Large intestine (tissue), 3 donors: ENCODE data around the gene HES4. TPM values are rescaled to one million over a fixed set of nuclear protein-coding genes. Genes with fewer than 3 reads are reported as not detected.

Experiments used
- DNase-seq, 2 donors: peaks; one replicate each; pipeline versions ENCODE4 v3.0.0 to v3.0.0-alpha.2; 2013
- H3K27ac ChIP-seq: one replicate; pipeline ENCODE4 v1.5.1; 2013; ENCODE audit warnings: low read length
- H3K27me3 ChIP-seq: 2 replicates; pipeline ENCODE4 v1.6.1; 2013; ENCODE audit warnings: low read length; ENCODE audit not compliant: control insufficient read depth, insufficient read depth
- H3K36me3 ChIP-seq: 2 replicates; pipeline ENCODE4 v1.6.1; 2013; ENCODE audit warnings: low read length; ENCODE audit not compliant: control insufficient read depth, insufficient read depth
- H3K4me1 ChIP-seq: one replicate; pipeline ENCODE4 v1.6.1; 2013; ENCODE audit warnings: low read length; ENCODE audit not compliant: control insufficient read depth, insufficient read depth
- H3K4me3 ChIP-seq: one replicate; pipeline ENCODE4 v1.5.1; 2013; ENCODE audit warnings: low read length
- H3K9me3 ChIP-seq: one replicate; pipeline ENCODE4 v1.6.1; 2013; ENCODE audit warnings: mild to moderate bottlenecking, low read depth, low read length, moderate library complexity; ENCODE audit not compliant: control insufficient read depth
- WGBS: methylation state at CpG from one replicate; pipeline ENCODE4 v1.1.5; 2013; ENCODE audit warnings: low lambda C conversion rate; ENCODE audit not compliant: insufficient coverage; 5-methylcytosine and 5-hydroxymethylcytosine counted together
- polyA plus RNA-seq: library from polyadenylated mRNA; unstranded; fragments of 120-200 nt; gene quantifications from one replicate; pipeline ENCODE4 v1.2.1, GENCODE V29; 2013

Gene HES4
- polyA plus RNA-seq, 1 donor, result 10.7 TPM

DNA sequence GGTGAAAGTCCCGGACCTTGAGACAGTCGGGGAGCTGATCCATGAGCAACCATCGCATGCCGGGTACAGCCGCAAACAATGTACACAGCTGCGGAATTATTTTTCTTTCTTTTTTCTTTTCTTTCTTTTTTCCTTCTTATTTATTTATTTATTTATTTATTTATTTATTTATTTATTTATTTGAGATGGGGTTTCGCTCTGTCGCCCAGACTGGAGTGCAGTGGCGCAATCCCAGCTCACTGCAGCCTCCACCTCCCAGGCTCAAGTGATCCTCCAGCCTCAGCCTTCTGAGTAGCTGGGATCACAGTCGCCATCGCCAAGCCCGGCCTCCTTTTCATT, 15.5 kb downstream of the HES4 start:
- DNase-seq, result no peak
- H3K4me1 ChIP-seq, result no peaks in the 10 kb centered on the region
- H3K27me3 ChIP-seq, result peaks cover 36% of the 10 kb centered on the region
- peaks cover 1% of the 10 kb centered on the region for H3K9me3 ChIP-seq
- no peaks in the 10 kb centered on the region for H3K36me3 ChIP-seq
- H3K4me3 ChIP-seq, result no peak overlapping the region
- H3K27ac ChIP-seq, result no peak overlapping the region
- WGBS, result 22% methylated on average over 4 of the region's 12 CpGs

DNA sequence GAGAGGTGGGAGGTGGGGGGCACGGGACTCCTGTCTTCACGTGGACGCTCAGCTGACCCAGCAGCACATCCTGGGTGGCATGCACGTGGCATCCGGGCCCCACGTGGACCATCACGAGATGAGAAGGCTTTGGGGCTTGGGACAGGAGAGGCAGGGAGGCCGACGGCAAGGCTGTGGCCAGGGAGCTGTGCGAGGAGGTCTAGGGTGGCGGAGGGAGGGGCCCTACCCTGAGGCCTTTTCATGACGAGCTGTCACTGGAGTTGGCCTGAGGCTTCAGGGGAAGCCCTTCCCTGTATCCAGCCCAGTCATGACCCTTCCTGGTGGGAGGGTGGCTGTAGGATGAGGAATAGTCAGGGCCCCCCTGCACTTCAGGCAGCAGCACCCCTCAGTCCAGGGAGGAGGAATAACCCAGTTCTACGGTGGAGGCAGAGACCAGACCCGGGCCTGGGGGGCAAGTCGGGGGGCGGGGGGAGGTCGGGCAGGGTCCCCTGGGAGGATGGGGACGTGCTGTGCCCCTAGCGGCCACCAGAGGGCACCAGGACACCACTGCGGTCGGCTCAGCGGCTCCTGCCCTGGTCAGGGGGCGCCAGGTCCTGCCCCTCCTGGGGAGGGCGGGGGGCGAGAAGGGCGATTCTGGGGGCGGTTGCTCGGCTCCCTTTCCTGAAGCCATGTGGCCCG, 16.0 kb downstream of the HES4 start:
- Histone ChIP-seq H3K4me1 (no peaks in the 10 kb centered on the region), H3K9me3 (peaks cover 6% of the 10 kb centered on the region), H3K27ac (no peak overlapping the region), H3K27me3 (peaks cover 36% of the 10 kb centered on the region), H3K4me3 (no peak overlapping the region), H3K36me3 (no peaks in the 10 kb centered on the region)
- WGBS, result no CpG with 5 or more reads among the region's 29 CpGs
- no peak for DNase-seq

DNA sequence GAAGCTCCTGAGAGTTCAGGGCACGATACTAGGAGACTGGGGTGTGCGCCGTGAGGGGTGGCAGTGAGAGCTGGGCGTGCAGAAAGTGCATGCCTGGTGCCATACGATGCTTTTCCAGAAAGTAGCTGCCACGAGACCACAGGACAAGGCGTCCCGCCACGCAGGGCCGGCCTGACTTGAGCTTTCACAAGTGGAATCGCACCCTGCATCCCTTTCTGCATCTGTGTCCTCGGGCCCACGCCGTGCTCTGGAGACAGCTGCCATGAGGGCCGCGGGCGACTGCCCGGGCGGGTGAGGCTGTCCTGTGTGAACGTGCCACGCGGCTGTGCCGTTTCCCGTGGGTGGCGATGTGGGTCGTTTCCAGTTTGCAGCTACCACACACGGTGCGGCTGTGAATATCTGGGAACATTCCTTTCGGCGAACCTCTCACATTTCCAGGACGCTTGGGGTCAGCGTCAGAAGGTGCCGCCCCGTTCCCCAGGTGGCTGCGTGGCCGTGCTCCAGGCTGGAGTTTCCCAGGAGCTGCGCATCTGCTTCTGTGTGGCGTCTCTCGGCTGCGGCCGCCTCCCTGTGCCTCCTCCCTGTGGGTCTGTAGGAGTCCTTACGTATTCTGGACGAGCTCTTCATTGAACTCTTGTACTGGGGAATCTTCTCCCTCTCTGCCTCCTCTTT, 17.0 kb downstream of the HES4 start:
- Histone ChIP-seq H3K4me3 (no peak overlapping the region), H3K27me3 (peaks cover 34% of the 10 kb centered on the region), H3K36me3 (no peaks in the 10 kb centered on the region), H3K9me3 (peaks cover 17% of the 10 kb centered on the region), H3K4me1 (no peaks in the 10 kb centered on the region), H3K27ac (no peak overlapping the region)
- WGBS, result no CpG with 5 or more reads among the region's 43 CpGs
- DNase-seq, result no peak

- no peak for DNase-seq
- no peaks in the 10 kb centered on the region for H3K36me3 ChIP-seq
- H3K4me3 ChIP-seq, result no peak within 1 kb of the TSS
- no peak within 1 kb of the TSS for H3K27ac ChIP-seq
- H3K4me1 ChIP-seq, result no peaks in the 10 kb centered on the region
- peaks cover 34% of the 10 kb centered on the region for H3K27me3 ChIP-seq
- H3K9me3 ChIP-seq, result peaks cover 17% of the 10 kb centered on the region
- no CpG with 5 or more reads among the region's 28 CpGs for WGBS
Observed at GRCh38 chr1:981955-982558, 17.8 kb downstream of the HES4 start, which contains the start of gene PERM1. TSS of gene PERM1 (minus strand) at chr1:982093. CDS start at chr1:981029, 1,064 bp downstream.

DNA sequence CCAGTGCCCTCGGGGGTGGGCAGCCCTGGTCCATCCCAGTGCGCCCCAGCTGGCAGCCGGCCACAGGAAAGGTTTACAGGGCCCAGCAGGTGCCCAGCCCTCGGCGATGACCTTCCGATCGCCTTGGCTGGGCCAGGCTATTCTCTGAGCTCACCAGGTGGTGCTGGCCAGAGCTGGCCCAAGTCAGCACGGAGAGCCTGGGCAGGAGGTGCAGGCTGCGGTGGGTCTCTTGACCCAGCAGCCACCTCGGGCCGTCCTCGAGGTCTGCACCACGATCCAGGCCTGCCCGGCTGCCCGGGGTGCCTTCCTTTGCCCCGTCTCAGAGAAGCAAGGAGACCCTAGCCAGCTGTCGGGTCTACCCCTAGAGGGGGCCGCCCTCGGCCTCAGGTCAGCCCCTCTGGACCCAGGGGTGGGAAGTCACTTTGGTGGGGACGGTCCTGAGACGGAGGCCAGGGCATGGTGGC, 18.4 kb downstream of the HES4 start:
- Histone ChIP-seq H3K4me1 (no peaks in the 10 kb centered on the region), H3K9me3 (peaks cover 17% of the 10 kb centered on the region), H3K27me3 (peaks cover 34% of the 10 kb centered on the region), H3K4me3 (no peak overlapping the region), H3K36me3 (no peaks in the 10 kb centered on the region), H3K27ac (no peak overlapping the region)
- no peak for DNase-seq
- WGBS, result no CpG with 5 or more reads among the region's 21 CpGs

DNA sequence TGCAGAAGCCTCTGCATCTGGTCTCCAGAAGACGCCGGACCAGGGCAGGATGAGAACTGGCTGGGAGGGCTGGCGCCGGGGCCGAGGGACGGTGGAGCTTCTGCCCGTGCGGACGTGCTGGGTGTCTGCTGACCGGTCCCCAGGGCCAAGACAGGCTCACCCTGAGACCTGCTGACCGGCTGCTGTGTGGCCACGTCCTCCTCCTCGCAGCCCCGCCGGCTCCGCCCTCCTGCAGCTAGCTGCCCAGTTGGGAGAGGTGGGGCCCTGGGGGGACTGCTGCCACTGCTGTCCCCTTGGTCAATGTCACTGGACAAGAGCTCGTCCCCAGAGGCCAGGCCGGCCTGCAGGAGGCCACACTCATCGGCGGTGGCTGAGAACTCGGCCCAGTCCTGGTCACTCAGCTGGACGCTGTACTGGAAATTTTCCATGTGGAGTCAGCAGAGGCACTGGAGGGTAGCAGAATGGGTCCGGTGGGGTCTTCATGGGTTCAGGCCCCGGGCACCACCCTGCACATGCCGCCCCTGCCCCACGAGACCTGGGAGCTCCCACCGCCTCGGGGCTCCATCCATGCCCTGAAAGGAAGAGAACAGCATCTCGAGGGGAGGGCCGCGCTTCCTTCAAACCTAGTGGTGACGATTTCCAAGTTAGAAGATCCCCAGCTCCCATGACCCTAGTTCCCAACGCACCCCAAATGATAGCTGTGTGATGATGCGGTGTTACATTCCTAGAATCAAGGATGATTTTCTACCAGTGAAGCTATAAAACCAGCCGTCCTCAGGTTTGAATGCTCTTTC, 19.1 kb downstream of the HES4 start:
- H3K9me3 ChIP-seq, result peaks cover 17% of the 10 kb centered on the region
- peaks cover 6% of the 10 kb centered on the region for H3K4me1 ChIP-seq
- DNase-seq, result no peak
- no CpG with 5 or more reads among the region's 35 CpGs for WGBS
- H3K27me3 ChIP-seq, result peaks cover 35% of the 10 kb centered on the region
- no peaks in the 10 kb centered on the region for H3K36me3 ChIP-seq
- no peak overlapping the region for H3K27ac ChIP-seq
- no peak overlapping the region for H3K4me3 ChIP-seq

DNA sequence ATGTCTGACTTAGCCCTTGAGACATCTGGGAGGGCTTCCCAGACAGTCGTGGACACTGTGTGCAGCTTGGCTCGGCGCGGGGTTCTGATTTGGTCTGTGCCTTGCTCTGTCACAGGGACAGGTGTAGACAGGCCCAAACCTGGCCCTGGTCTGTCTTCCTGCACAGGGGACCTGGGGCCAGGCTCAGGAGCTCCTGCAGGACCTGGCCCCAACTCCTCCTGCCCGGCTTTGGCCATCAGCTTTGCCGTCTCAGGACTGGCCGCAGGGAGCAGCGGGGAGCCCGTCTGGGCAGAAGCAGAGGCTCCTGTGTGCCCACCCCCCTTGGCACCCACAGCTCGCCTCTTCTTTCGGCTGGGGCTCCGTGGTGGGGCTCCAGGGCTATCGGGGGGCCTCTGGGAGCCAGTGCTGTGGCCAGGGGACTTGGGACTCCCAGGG, 19.7 kb downstream of the HES4 start:
- DNase-seq, result no peak
- no CpG with 5 or more reads among the region's 13 CpGs for WGBS
- H3K36me3 ChIP-seq, result no peaks in the 10 kb centered on the region
- peaks cover 17% of the 10 kb centered on the region for H3K9me3 ChIP-seq
- H3K4me3 ChIP-seq, result no peak overlapping the region
- H3K27ac ChIP-seq, result no peak overlapping the region
- H3K4me1 ChIP-seq, result peaks cover 8% of the 10 kb centered on the region
- H3K27me3 ChIP-seq, result peaks cover 39% of the 10 kb centered on the region

DNA sequence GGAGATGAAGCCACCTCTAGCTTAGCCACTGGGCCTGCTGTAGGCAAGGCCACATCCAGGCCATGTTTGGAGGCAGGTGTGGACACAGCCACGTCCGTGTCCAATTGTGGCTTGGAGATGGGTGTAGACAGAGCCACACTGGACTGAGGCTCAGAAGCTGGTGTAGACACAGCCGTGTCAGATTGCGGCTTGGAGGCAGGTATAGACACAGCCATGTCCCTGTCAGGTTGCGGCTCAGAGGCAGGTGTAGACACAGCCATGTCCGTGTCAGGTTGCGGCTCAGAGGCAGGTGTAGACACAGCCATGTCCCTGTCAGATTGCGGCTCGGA, 20.2 kb downstream of the HES4 start:
- Histone ChIP-seq H3K9me3 (peaks cover 17% of the 10 kb centered on the region), H3K36me3 (no peaks in the 10 kb centered on the region), H3K4me3 (no peak overlapping the region), H3K27ac (no peak overlapping the region), H3K27me3 (peaks cover 38% of the 10 kb centered on the region), H3K4me1 (peaks cover 8% of the 10 kb centered on the region)
- no CpG with 5 or more reads among the region's 9 CpGs for WGBS
- DNase-seq, result no peak

GRCh38 chr1:978835-979743, 20.8 kb downstream of the HES4 start:
- H3K4me1 ChIP-seq, result peaks cover 8% of the 10 kb centered on the region
- peaks cover 38% of the 10 kb centered on the region for H3K27me3 ChIP-seq
- H3K9me3 ChIP-seq, result peaks cover 17% of the 10 kb centered on the region
- WGBS, result no CpG with 5 or more reads among the region's 60 CpGs
- no peak for DNase-seq
- H3K4me3 ChIP-seq, result no peak overlapping the region
- H3K36me3 ChIP-seq, result no peaks in the 10 kb centered on the region
- H3K27ac ChIP-seq, result no peak overlapping the region
